HG03460 (cell line): ENCODE data around the gene TRABD2B.

Experiments
- ATAC-seq: cut with Tn5 transposase; IDR thresholded peaks from one replicate; pipeline ENCODE4 v1.9.1; 2021; ENCODE audit not compliant: unreplicated experiment

Gene TRABD2B

GRCh38 chr1:47763591-47764171 is 233.5 kb downstream of the TRABD2B start:
- ATAC-seq = no peak

- ATAC-seq = no peak
Measured at GRCh38 chr1:47761974-47762373, 235.2 kb downstream of the TRABD2B start.

- ATAC-seq = no peak
Measured at GRCh38 chr1:47761201-47761930, 235.8 kb downstream of the TRABD2B start.

- ATAC-seq = no peak
Measured at GRCh38 chr1:47759936-47760629, 237.1 kb downstream of the TRABD2B start.

- no peak for ATAC-seq
Measured at GRCh38 chr1:47759251-47759935, 237.8 kb downstream of the TRABD2B start.

- ATAC-seq = no peak
Measured at GRCh38 chr1:47758341-47759250, 238.6 kb downstream of the TRABD2B start.

- no peak for ATAC-seq
Measured at GRCh38 chr1:47757226-47757975, 239.8 kb downstream of the TRABD2B start.

- ATAC-seq = no peak
Measured at GRCh38 chr1:47756411-47756810, 240.8 kb downstream of the TRABD2B start.

GRCh38 chr1:47756006-47756405 is 241.2 kb downstream of the TRABD2B start:
- ATAC-seq = no peak

- ATAC-seq = no peak
Measured at GRCh38 chr1:47755101-47755990, 241.8 kb downstream of the TRABD2B start.

GRCh38 chr1:47754221-47754620 is 243.0 kb downstream of the TRABD2B start:
- ATAC-seq = no peak

- ATAC-seq = no peak
Measured at GRCh38 chr1:47753808-47754207, 243.4 kb downstream of the TRABD2B start.

GRCh38 chr1:47752559-47752958 is 244.6 kb downstream of the TRABD2B start:
- ATAC-seq = no peak

- ATAC-seq = no peak
Measured at GRCh38 chr1:47751996-47752451, 245.2 kb downstream of the TRABD2B start.

GRCh38 chr1:47751193-47751592 is 246.0 kb downstream of the TRABD2B start:
- no peak for ATAC-seq

- no peak for ATAC-seq
Measured at GRCh38 chr1:47745715-47746609, 251.2 kb downstream of the TRABD2B start.

GRCh38 chr1:47742890-47743760 is 254.1 kb downstream of the TRABD2B start:
- ATAC-seq = no peak
